Gastrocnemius medialis (tissue), 4 donors: ENCODE data around the gene BRSK1.

ENCODE experiments used
- CTCF ChIP-seq, 5 experiments: fragments of 450-650 bp in 3 of 5; fragments of 200-600 bp in 2 of 5; sonication (generic) in 2 of 5; IDR thresholded peaks in 4 of 5; conservative IDR thresholded peaks in 1 of 5; 1 replicate in 4 of 5; 2 replicates in 1 of 5; pipeline ENCODE4 v1.5.1; 2016 to 2019; ENCODE audit warnings: antibody characterized with exemption in 5 of 5, mild to moderate bottlenecking in 3 of 5, moderate library complexity in 3 of 5
- POLR2A ChIP-seq, 2 donors: fragments of 450-650 bp; IDR thresholded peaks; one replicate each; pipeline ENCODE4 v1.6.1; 2017; ENCODE audit warnings: antibody characterized with exemption in 2 of 2, mild to moderate bottlenecking in 2 of 2, moderate library complexity in 2 of 2

DNA sequence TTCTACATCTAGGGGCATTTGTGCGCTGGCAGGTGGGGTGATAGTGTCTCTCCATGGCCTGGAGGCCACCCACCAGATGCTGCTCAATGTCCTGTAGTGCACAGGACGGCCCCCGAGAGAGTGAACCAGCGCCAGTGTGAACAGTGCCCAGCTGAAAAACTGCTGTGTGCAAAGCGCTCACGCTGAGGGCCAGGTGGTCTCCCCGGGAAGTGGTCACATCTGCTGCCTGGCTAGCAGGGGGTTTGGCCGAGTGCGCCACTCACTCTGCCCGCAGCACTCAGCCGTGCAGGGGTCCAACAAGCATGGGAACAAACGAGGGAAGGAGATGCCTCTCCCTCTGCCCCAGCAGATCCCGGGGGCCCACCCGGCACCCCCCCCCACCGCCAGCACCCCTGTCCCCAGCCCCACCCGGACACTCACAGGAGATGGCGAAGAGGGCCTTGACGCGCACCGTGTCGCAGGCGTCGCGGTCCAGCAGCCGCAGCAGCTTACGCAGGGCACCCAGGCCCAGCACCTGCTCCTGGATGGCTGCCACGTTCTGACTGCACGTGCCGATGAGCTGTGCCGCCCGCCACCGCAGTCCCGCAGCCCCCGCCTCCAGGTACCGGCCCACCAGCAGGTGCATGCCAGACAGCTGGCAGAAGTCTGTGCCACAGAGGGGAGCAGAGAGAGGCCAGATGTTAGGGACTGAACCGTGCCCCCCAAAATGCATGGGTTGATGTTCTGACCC lies 9.7 kb upstream of the BRSK1 start:
- TF ChIP-seq CTCF (IDR thresholded peaks at IDR 0.05 in 4 of 5, conservative IDR thresholded peaks at IDR 0.05 in 1 of 5) (no peak), POLR2A (IDR thresholded peaks at IDR 0.05) (no peak)
